PC-9 (cell line): Measurements from ENCODE around the gene PAPSS1.

Source experiments
- EZH2 ChIP-seq: fragments of 200-600 bp; sonication (generic); IDR thresholded peaks from 2 replicates; pipeline ENCODE4 v1.8.0; 2017; ENCODE audit warnings: antibody characterized with exemption, low read depth
- TF ChIP-seq, protein P1 (sequence below): fragments of 200-600 bp; sonication (generic); conservative IDR thresholded peaks from 2 replicates; pipeline ENCODE4 v1.6.1; 2017; ENCODE audit warnings: mixed run types, antibody characterized with exemption, mild to moderate bottlenecking, moderate library complexity

DNA sequence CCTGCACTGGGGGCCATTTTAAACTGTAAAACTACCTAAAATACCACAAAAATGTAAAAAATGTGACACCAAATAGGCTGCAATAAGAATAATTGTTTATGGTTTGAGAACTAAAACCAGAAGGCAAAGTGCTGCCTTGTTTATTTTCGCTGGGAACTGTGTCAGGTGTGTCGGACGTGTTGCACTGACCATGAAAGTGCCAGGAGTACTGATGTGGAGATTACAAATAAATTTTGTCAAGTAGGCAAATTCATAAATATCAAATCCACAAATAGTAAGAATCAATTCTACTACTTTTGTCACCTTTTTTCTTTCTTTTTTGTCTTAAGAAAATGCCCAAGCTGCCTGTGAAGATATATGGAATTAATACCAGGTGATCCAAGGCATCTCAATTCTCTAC is 37.7 kb downstream of the PAPSS1 start:
- TF ChIP-seq, protein P1, sequence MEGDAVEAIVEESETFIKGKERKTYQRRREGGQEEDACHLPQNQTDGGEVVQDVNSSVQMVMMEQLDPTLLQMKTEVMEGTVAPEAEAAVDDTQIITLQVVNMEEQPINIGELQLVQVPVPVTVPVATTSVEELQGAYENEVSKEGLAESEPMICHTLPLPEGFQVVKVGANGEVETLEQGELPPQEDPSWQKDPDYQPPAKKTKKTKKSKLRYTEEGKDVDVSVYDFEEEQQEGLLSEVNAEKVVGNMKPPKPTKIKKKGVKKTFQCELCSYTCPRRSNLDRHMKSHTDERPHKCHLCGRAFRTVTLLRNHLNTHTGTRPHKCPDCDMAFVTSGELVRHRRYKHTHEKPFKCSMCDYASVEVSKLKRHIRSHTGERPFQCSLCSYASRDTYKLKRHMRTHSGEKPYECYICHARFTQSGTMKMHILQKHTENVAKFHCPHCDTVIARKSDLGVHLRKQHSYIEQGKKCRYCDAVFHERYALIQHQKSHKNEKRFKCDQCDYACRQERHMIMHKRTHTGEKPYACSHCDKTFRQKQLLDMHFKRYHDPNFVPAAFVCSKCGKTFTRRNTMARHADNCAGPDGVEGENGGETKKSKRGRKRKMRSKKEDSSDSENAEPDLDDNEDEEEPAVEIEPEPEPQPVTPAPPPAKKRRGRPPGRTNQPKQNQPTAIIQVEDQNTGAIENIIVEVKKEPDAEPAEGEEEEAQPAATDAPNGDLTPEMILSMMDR, result no peak
- TF ChIP-seq EZH2, result no peak
